Coronary artery (tissue), 2 donors: ENCODE data around the gene NOTCH3.

Experiments used
- DNase-seq: peaks from one replicate; pipeline ENCODE4 v3.0.0-alpha.2; 2017; ENCODE audit warnings: low spot score
- H3K27ac ChIP-seq, 2 donors: fragments of 200-600 bp; sonication (generic); one replicate each; pipeline ENCODE4 v1.5.1; 2016 to 2019
- H3K4me3 ChIP-seq: fragments of 200-600 bp; sonication (generic); 2 replicates; pipeline ENCODE4 v1.5.1; 2016; ENCODE audit warnings: mild to moderate bottlenecking, moderate library complexity
- CTCF ChIP-seq: fragments of 200-600 bp; sonication (generic); IDR thresholded peaks from one replicate; pipeline ENCODE4 v1.5.1; 2019; ENCODE audit warnings: antibody characterized with exemption

Gene NOTCH3

GRCh38 chr19:15200553-15201364 is at the start of gene NOTCH3:
NOTCH3 (minus strand) TSS chr19:15200995; CDS start chr19:15200905, 90 bp downstream.
- DNase-seq, result no peak
- Histone ChIP-seq H3K27ac (peak within 1 kb of the TSS; percentile 96 to 99), H3K4me3 (peak within 1 kb of the TSS; percentile 96)
- TF ChIP-seq CTCF, result no peak

GRCh38 chr19:15250640-15250993 is 49.8 kb upstream of the NOTCH3 start:
- TF ChIP-seq CTCF, result no peak
- no peak for DNase-seq
- peak overlapping the region; percentile 63 for H3K4me3 ChIP-seq
- peak overlapping the region; percentile 99 for H3K27ac ChIP-seq

GRCh38 chr19:15249972-15250639 is 49.3 kb upstream of the NOTCH3 start:
- peak overlapping the region; percentile 99 for H3K27ac ChIP-seq
- DNase-seq, result peak; percentile 95
- peak overlapping the region; percentile 63 for H3K4me3 ChIP-seq
- TF ChIP-seq CTCF, result no peak

GRCh38 chr19:15249528-15249874 is 48.7 kb upstream of the NOTCH3 start:
- TF ChIP-seq CTCF, result no peak
- DNase-seq, result no peak
- peak overlapping the region; percentile 99 for H3K27ac ChIP-seq
- peak overlapping the region; percentile 63 for H3K4me3 ChIP-seq

GRCh38 chr19:15248648-15249527 is 48.1 kb upstream of the NOTCH3 start:
- DNase-seq, result peak; percentile 92
- H3K27ac ChIP-seq, result peak overlapping the region; percentile 99
- peak overlapping the region; percentile 63 for H3K4me3 ChIP-seq
- no peak for TF ChIP-seq CTCF

GRCh38 chr19:15248106-15248505 is 47.3 kb upstream of the NOTCH3 start:
- peak overlapping the region; percentile 99 for H3K27ac ChIP-seq
- no peak for TF ChIP-seq CTCF
- peak; percentile 89 for DNase-seq
- H3K4me3 ChIP-seq, result peak overlapping the region; percentile 24
